ENCODE measurements around the gene USP44. TPM values are rescaled to one million over a fixed set of nuclear protein-coding genes. Genes with fewer than 3 reads are reported as not detected.

The USP44 gene
- total RNA-seq, 2 donors from 2014 or later: 1.6 to 2.2 TPM

- peaks cover 5% of the 10 kb centered on the region for H3K36me3 Mint-ChIP-seq (ENCODE audit: low read depth)
- DNase-seq (no peak), ATAC-seq (no peak)
- no peak overlapping the region for H3K4me3 Mint-ChIP-seq
- no peaks in the 10 kb centered on the region for H3K9me3 ChIP-seq (ENCODE audit: control insufficient read depth, low read length, poor library complexity, severe bottlenecking)
- peaks cover under 1% of the 10 kb centered on the region for H3K4me1 Mint-ChIP-seq
- no peak overlapping the region for H3K27ac Mint-ChIP-seq
- H3K27me3 Mint-ChIP-seq: no peaks in the 10 kb centered on the region
These were observed 36.1 kb downstream of the USP44 start for GRCh38 chr12:95515197-95515596.

- Mint-ChIP-seq H3K36me3 (ENCODE audit: low read depth) (peaks cover 9% of the 10 kb centered on the region), H3K27ac (no peak overlapping the region), H3K27me3 (no peaks in the 10 kb centered on the region), H3K4me3 (no peak overlapping the region), H3K4me1 (peaks cover 7% of the 10 kb centered on the region)
- DNase-seq (no peak), ATAC-seq (no peak)
- H3K9me3 ChIP-seq (ENCODE audit: control insufficient read depth, low read length, poor library complexity, severe bottlenecking): no peaks in the 10 kb centered on the region
These were observed 37.7 kb downstream of the USP44 start for GRCh38 chr12:95513599-95513998.

GRCh38 chr12:95511977-95512376 lies 39.3 kb downstream of the USP44 start:
- Mint-ChIP-seq H3K4me3 (no peak overlapping the region), H3K4me1 (peaks cover 8% of the 10 kb centered on the region), H3K36me3 (ENCODE audit: low read depth) (peaks cover 14% of the 10 kb centered on the region), H3K27ac (peak overlapping the region; percentile 80), H3K27me3 (no peaks in the 10 kb centered on the region)
- ATAC-seq (no peak), DNase-seq (no peak)
- H3K9me3 ChIP-seq (ENCODE audit: control insufficient read depth, low read length, poor library complexity, severe bottlenecking): no peaks in the 10 kb centered on the region

GRCh38 chr12:95509300-95509699 lies 42.0 kb downstream of the USP44 start:
- Mint-ChIP-seq H3K27me3 (no peaks in the 10 kb centered on the region), H3K36me3 (ENCODE audit: low read depth) (peaks cover 20% of the 10 kb centered on the region), H3K27ac (peak overlapping the region; percentile 41), H3K4me1 (peaks cover 8% of the 10 kb centered on the region), H3K4me3 (no peak overlapping the region)
- H3K9me3 ChIP-seq (ENCODE audit: control insufficient read depth, low read length, poor library complexity, severe bottlenecking): no peaks in the 10 kb centered on the region
- DNase-seq: no peak
- no peak for ATAC-seq

GRCh38 chr12:95506707-95507523 lies 44.4 kb downstream of the USP44 start:
- Mint-ChIP-seq H3K36me3 (ENCODE audit: low read depth) (peaks cover 22% of the 10 kb centered on the region), H3K27ac (no peak overlapping the region)

GRCh38 chr12:95505039-95505438 lies 46.2 kb downstream of the USP44 start:
- Mint-ChIP-seq H3K27ac (no peak overlapping the region), H3K36me3 (ENCODE audit: low read depth) (peaks cover 22% of the 10 kb centered on the region), H3K4me1 (peaks cover 10% of the 10 kb centered on the region), H3K27me3 (no peaks in the 10 kb centered on the region), H3K4me3 (no peak overlapping the region)
- DNase-seq (no peak), ATAC-seq (no peak)
- no peaks in the 10 kb centered on the region for H3K9me3 ChIP-seq (ENCODE audit: control insufficient read depth, low read length, poor library complexity, severe bottlenecking)

More at GRCh38 chr12:95506707-95507523, 44.4 kb downstream of the USP44 start:
- no peaks in the 10 kb centered on the region for H3K9me3 ChIP-seq (ENCODE audit: control insufficient read depth, low read length, poor library complexity, severe bottlenecking)
- Mint-ChIP-seq H3K4me1 (peaks cover 12% of the 10 kb centered on the region), H3K4me3 (no peak overlapping the region), H3K27me3 (no peaks in the 10 kb centered on the region)
- ATAC-seq: no peak
- no peak for DNase-seq

GRCh38 chr12:95504140-95504539 lies 47.1 kb downstream of the USP44 start:
- H3K27ac Mint-ChIP-seq: no peak overlapping the region
- no peak for ATAC-seq

GRCh38 chr12:95499772-95500171 lies 51.5 kb downstream of the USP44 start:
- H3K4me1 Mint-ChIP-seq: peaks cover 15% of the 10 kb centered on the region
- no peaks in the 10 kb centered on the region for H3K27me3 Mint-ChIP-seq
- H3K9me3 ChIP-seq (ENCODE audit: control insufficient read depth, low read length, poor library complexity, severe bottlenecking): no peaks in the 10 kb centered on the region
- ATAC-seq: no peak
- no peak overlapping the region for H3K4me3 Mint-ChIP-seq
- no peak for DNase-seq
- no peak overlapping the region for H3K27ac Mint-ChIP-seq
- peaks cover 16% of the 10 kb centered on the region for H3K36me3 Mint-ChIP-seq (ENCODE audit: low read depth)

More at GRCh38 chr12:95504140-95504539, 47.1 kb downstream of the USP44 start:
- no peaks in the 10 kb centered on the region for H3K9me3 ChIP-seq (ENCODE audit: control insufficient read depth, low read length, poor library complexity, severe bottlenecking)
- Mint-ChIP-seq H3K27me3 (no peaks in the 10 kb centered on the region), H3K36me3 (ENCODE audit: low read depth) (peaks cover 23% of the 10 kb centered on the region), H3K4me1 (peaks cover 14% of the 10 kb centered on the region), H3K4me3 (no peak overlapping the region)
- DNase-seq: no peak

GRCh38 chr12:95498968-95499367 lies 52.3 kb downstream of the USP44 start:
- H3K4me3 Mint-ChIP-seq: no peak overlapping the region

GRCh38 chr12:95497031-95497430 lies 54.2 kb downstream of the USP44 start:
- DNase-seq (no peak), ATAC-seq (no peak)
- Mint-ChIP-seq H3K27me3 (no peaks in the 10 kb centered on the region), H3K4me3 (peak overlapping the region; percentile 8), H3K4me1 (peaks cover 12% of the 10 kb centered on the region), H3K36me3 (ENCODE audit: low read depth) (peaks cover 9% of the 10 kb centered on the region), H3K27ac (no peak overlapping the region)
- no peaks in the 10 kb centered on the region for H3K9me3 ChIP-seq (ENCODE audit: control insufficient read depth, low read length, poor library complexity, severe bottlenecking)

More at GRCh38 chr12:95498968-95499367, 52.3 kb downstream of the USP44 start:
- no peaks in the 10 kb centered on the region for H3K27me3 Mint-ChIP-seq
- H3K4me1 Mint-ChIP-seq: peaks cover 15% of the 10 kb centered on the region
- ATAC-seq: no peak
- DNase-seq: no peak
- no peaks in the 10 kb centered on the region for H3K9me3 ChIP-seq (ENCODE audit: control insufficient read depth, low read length, poor library complexity, severe bottlenecking)
- H3K27ac Mint-ChIP-seq: no peak overlapping the region
- H3K36me3 Mint-ChIP-seq (ENCODE audit: low read depth): peaks cover 16% of the 10 kb centered on the region

- Mint-ChIP-seq H3K4me3 (no peak overlapping the region), H3K36me3 (ENCODE audit: low read depth) (peaks cover 11% of the 10 kb centered on the region), H3K27me3 (no peaks in the 10 kb centered on the region), H3K27ac (peak overlapping the region; percentile 8), H3K4me1 (peaks cover 16% of the 10 kb centered on the region)
- H3K9me3 ChIP-seq (ENCODE audit: control insufficient read depth, low read length, poor library complexity, severe bottlenecking): no peaks in the 10 kb centered on the region
- ATAC-seq (no peak), DNase-seq (no peak)
These were observed 55.8 kb downstream of the USP44 start for GRCh38 chr12:95495433-95495832.

- no peaks in the 10 kb centered on the region for H3K9me3 ChIP-seq (ENCODE audit: control insufficient read depth, low read length, poor library complexity, severe bottlenecking)
- no peak for DNase-seq
- Mint-ChIP-seq H3K4me3 (no peak overlapping the region), H3K27me3 (no peaks in the 10 kb centered on the region), H3K27ac (no peak overlapping the region), H3K36me3 (ENCODE audit: low read depth) (peaks cover 11% of the 10 kb centered on the region), H3K4me1 (peaks cover 16% of the 10 kb centered on the region)
- ATAC-seq: no peak
These were observed 56.4 kb downstream of the USP44 start for GRCh38 chr12:95494888-95495287.

- Mint-ChIP-seq H3K4me3 (no peak overlapping the region), H3K4me1 (peaks cover 8% of the 10 kb centered on the region), H3K27me3 (no peaks in the 10 kb centered on the region), H3K27ac (no peak overlapping the region), H3K36me3 (ENCODE audit: low read depth) (peaks cover 9% of the 10 kb centered on the region)
- no peak for ATAC-seq
- H3K9me3 ChIP-seq (ENCODE audit: control insufficient read depth, low read length, poor library complexity, severe bottlenecking): no peaks in the 10 kb centered on the region
- DNase-seq: no peak
These were observed 58.8 kb downstream of the USP44 start for GRCh38 chr12:95492462-95492861.

- no peak for ATAC-seq
- Mint-ChIP-seq H3K4me3 (no peak overlapping the region), H3K36me3 (ENCODE audit: low read depth) (peaks cover 8% of the 10 kb centered on the region), H3K27ac (no peak overlapping the region), H3K4me1 (peaks cover 13% of the 10 kb centered on the region), H3K27me3 (no peaks in the 10 kb centered on the region)
- no peak for DNase-seq
- no peaks in the 10 kb centered on the region for H3K9me3 ChIP-seq (ENCODE audit: control insufficient read depth, low read length, poor library complexity, severe bottlenecking)
These were observed 64.3 kb downstream of the USP44 start for GRCh38 chr12:95487024-95487423.
